T-helper 2 cell (primary cell): ENCODE results near the gene GIPC1.
A peak's percentile ranks its signal among the peaks of the same experiment; 100 is the strongest.

Source experiments
- DNase-seq, 5 experiments: peaks; one replicate each; pipeline versions ENCODE4 v3.0.0 to v3.0.0-alpha.2; 2012 to 2022

Gene GIPC1

DNA sequence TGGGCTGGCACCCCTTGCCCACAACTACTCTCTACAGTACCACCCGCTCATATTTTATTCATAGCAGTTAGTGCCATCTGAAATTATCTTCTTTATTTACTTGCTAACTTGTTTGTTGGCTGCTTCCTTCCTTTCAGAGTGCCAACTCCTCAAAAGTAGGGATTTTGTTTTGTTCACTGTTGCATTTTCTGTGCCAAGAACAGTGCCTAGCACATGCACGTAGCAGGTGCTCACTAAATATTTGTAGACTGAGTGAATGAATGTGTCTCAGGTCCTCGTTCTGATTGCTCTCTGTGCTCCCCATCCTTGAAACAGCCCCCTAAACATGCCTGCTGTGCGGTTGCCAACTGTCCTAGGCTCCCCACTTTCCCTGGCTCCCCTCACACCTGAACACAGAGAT is 1.5 kb downstream of the GIPC1 start:
- DNase-seq = no peak

DNA sequence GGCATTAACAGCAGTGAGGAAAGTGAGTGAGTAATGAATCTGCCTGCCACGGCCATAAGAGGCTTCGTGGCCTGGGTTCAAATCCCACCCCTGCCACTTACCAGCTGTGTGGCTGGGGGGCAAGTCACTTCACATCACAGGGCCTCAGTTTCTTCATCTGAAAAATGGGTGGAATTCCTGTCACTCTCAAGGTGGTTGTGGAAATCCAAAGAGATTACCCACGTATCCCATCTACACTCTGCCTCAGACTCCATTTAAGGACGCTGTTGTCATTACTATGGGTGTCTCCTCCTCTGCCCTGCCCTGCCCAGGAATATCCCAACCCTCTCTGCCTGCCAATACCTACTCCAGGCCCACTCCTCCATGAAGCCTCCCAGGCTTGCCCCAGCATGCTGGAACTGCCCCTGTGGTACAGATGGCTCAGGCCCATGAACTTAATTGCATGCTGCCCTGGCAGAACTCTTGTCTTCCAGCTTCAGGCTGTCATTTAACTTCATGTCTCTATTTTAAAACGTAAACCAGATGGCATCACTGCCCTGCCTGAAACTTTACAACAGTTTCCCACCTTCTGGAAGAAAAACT is 3.1 kb downstream of the GIPC1 start:
- DNase-seq = no peak

- DNase-seq = no peak
Measured at GRCh38 chr19:14487370-14488125, 8.4 kb downstream of the GIPC1 start.

DNA sequence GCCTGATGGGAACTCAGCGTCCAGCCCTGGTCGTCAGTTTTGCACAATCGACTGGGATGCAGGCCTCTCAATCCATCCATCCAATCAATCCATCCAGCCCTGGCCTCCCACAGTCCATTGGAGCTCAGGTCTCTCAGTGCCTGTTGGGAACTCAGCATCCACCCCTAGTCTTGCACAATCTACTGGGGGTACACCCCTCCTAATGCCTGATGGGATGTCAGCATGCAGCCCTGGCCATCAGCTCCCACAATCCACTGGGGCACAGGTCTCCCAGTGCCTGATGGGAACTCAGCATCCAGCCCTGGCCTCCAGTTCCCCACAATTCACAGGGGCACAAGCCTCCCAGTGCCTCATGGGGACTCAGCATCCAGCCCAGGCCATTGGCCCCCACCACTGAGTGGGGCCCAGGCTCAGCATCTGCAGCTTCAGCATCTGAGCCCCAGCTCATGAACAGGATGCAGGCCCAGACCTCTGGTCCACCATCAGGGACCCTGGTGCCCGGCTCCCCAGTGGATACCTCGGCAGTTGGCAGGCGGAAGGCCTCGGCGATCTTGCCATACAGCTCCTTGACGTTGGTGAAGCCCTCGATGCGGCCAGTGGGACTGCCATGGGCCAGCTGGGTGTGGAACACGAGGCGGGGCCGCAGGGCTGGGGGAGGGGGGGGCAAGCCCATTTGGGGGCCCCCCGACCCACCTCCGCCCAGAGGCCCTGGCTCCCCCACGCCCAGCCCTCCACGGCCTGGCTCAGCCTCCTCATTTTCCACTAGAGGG is 13.6 kb downstream of the GIPC1 start:
- no peak for DNase-seq

- no peak for DNase-seq
Measured at GRCh38 chr19:14480700-14481079, 15.2 kb downstream of the GIPC1 start.

- DNase-seq = peak; percentile 49 to 67 (median 55)
Measured at GRCh38 chr19:14479975-14480699, 15.8 kb downstream of the GIPC1 start.

DNA sequence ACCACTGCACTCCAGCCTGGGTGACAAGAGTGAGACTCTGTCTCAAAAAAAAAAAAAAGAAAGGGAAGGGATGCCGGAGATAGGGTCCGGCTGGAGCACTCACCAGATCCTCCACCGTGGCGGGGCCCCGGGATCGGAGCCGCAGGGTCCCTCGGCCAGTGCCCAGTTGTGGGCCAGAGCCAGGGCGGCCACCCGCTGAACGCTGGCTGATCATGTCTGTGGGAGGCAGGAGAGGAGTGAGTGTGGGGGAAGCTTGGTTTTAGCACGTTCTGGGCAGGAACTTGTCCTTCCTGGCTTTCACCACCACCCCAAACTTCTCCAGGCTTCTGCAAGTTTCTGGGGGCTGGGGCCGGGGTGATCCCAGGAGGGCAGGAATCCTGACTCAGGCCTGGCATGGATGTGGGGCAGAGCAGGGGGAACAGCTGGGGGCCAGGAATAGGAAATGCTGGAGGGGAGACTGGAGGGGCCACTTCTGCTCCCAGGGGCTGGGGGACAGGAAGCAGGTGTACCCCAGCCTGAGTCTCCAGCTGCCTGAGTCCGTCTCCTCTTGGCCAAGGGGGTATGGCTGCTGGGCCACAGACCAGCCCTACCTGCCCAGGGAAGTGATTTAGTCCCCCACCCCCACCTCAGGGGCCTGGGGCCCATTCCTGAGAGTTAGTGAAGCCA is 16.5 kb downstream of the GIPC1 start:
- DNase-seq = no peak

- DNase-seq = no peak
Measured at GRCh38 chr19:14478113-14478545, 17.8 kb downstream of the GIPC1 start.

DNA sequence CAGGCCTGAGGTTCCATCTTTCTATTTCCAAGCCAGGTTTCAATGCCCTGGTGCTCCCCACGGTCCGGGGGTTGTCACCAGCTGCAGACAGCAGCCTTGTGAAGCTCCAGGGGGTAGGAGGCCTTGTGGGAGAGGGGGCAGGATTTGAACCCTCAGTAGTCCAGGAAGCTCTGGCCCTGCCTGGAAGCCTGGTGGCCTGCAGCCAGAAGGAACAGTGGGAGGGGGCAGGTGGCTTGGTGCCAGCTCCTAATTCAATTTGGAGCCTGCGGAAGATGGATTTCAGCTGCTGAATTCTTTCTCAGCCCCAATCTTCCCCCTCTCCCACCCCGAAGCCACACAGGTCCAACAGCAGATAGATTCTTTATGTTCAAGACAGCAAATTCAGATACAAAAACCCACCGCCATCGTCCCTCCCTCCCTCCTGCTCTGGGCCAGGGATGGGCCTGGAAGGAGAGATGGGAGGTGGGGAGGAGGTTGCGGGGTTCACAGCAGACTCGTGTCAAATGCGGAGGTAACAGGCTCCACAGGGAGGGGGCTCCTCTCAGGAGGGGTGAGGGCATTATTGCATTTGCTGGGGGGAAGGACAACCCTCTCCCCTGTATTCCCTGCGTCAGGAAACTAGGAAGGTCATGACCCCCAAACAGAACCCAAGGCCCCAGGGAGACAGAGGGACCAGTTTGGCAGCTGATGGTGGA is 18.4 kb downstream of the GIPC1 start:
- no peak for DNase-seq

- DNase-seq = peak in 2 of 5 experiments; percentile 41 to 63
Measured at GRCh38 chr19:14476673-14477401, 19.1 kb downstream of the GIPC1 start.

DNA sequence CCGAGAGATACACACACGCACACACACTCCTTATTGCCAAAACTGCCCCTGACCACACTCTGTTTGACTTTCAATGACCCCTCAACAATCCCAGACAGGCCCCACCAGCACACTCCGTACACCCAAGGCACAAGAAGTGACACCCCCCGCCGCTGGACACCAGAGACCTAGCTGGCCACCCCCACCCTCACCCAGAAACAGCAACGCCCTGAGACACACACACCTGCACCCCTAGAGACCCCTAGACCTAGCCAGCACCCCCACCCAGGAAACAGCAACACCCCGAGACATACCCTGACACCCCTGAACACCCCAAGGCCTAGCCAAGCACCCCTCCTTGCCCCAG is 19.6 kb downstream of the GIPC1 start:
- DNase-seq = no peak

GRCh38 chr19:14475251-14476073 is 20.5 kb downstream of the GIPC1 start, which contains the start of gene PTGER1:
TSS of gene PTGER1 (minus strand) at chr19:14475354. CDS start at chr19:14474320, 1,034 bp downstream.
- DNase-seq = no peak

DNA sequence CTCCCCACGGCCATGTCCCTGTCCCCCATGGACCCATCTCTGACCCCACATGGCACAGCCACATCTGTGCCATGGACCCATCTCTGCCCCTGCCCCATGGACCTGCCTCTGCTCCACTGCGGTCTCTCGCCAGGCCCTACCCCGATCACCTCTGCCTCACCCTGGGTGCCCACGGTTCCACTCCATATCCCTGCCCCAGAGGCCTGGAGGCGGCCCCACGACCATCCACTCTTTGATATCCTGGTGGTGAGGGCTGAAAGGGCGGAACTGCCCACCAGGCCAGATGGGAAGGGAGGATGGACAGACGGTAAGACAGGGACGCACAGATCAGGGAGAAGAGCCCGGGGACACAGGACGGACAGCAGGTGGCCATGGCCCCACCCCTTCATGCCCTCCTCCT is 21.1 kb downstream of the GIPC1 start:
- DNase-seq = no peak

GRCh38 chr19:14473978-14474578 is 21.8 kb downstream of the GIPC1 start:
- no peak for DNase-seq

DNA sequence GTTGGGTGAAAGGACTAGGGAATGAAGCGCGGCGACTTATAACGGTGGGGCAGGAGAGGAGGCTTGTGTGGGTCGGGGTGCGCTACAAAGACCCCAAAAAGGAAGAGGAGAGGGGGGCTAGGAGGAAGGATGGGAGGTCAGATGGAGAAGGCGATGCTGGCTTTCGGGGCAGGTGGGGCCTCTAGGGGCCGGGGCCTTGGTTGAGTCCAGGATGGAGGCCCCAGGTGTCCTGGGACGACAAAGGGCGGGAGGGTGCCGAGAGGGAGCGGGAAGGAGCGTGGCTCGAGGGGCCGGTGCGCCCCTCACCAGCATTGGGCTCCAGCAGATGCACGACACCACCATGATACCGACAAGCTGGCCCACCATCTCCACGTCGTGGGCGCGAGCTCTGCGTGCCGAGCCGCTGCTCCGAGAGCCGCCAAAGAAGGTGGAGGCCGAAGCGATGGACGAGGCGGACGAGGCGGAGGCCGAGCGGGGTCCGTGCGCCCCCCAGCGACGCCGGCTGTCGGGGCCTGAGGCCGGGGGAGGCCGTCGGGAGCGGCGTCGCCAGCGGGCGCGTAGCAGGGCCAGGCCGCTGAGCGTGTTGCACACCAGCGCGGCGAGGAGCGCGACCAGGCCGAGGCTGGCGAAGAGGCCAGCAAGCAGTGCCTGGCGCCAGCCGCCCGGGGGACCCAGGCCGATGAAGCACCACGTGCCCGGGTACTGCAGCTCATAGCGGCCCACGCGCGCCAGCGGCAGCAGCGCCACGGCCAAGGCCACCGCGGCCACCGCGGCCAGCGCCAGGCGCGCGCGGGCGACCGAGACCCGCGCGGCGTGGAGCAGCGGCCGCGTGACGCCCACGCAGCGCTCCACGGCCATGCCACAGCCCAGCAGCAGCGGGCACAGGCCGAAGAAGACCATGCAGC is 22.6 kb downstream of the GIPC1 start:
- DNase-seq = peak in 1 of 5 experiments; percentile 24

DNA sequence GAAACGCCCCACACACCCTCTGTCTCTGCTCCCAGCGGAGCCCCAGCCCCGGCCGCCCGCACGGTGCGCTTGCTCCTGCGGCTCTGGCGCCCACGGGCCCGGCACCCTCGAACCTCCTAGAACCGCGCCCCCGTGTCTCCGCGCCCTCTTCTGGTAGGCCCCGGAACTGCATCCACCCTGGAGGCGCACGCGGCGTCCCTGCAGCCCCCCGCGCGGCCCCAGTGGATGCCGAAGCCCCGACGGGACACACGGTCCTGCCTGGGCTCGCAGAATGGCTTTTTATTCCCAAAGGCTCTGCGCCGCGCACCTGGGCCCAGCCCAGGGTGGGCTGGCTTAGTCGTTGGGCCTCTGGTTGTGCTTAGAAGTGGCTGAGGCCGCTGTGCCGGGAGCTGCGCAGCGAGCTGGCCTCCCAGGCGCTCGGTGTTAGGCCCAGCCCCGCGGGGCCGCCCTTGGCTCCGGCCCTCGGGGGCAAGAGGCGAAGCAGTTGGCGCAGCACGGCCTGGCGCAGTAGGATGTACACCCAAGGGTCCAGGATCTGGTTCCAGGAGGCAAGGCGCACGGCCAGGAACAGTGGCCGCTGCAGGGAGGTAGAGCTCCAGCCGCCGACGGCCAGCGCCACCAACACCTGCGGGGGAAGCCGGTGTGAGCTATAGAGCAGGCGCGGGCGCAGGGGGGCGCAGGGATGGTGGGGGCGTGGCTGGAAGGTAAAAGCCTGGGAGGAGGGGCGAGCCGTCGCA is 23.6 kb downstream of the GIPC1 start:
- DNase-seq = peak; percentile 67 to 85 (median 75)

GRCh38 chr19:14471436-14472187 is 24.3 kb downstream of the GIPC1 start:
- DNase-seq = no peak
